GM21825 (cell line): ENCODE results near the gene MMADHC.
"Not testable (repeated sequence)": the region's sequence is repeated elsewhere in the genome, so short reads cannot be mapped to it uniquely, and the experiment has no call there.

ENCODE experiments used
- ATAC-seq: cut with Tn5 transposase; IDR thresholded peaks from one replicate; pipeline ENCODE4 v1.9.1; 2021; ENCODE audit warnings: mild to moderate bottlenecking, moderate library complexity; ENCODE audit not compliant: unreplicated experiment

Gene MMADHC

DNA sequence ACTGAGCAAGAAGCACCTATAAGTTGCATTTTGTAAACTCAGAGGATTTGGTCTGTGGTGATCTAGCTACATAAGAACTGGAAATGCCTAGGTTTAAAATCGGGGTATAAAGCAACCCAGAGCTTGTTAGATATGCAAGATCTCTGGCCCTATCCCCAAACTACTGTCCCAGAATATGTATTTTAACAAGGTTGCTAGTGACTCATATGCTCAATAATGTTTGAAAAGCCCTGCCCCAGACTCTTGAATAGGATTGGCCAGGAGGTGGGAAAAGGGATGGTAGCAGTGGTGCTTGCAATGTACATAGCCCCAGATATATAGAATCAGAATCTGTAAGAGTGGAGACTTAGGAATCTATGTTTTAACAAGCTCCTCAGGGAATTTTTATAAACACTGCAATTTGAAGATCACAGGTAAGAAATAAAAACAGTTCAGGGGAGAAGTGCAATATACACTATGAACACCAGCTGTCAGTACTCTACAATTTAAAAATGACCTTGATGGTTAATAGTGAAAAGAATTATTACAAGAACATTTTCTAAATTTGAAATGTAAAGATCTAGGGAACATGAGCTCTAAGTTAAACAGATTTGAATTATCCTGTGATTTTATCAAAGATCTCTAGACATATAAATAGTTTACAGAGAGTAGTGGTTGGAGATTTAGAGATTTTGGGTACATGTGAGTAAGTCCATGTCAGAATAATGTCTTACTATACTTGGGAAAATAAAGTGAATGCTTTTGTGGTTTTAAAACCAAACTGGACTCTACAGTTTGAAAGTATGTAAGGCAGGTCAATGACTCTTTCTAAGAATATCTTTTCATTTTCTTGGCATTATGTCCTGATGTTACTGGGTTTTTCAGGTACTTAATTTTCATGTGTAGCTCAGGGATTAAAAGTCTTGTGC, 7.7 kb upstream of the MMADHC start:
- ATAC-seq, result no peak

DNA sequence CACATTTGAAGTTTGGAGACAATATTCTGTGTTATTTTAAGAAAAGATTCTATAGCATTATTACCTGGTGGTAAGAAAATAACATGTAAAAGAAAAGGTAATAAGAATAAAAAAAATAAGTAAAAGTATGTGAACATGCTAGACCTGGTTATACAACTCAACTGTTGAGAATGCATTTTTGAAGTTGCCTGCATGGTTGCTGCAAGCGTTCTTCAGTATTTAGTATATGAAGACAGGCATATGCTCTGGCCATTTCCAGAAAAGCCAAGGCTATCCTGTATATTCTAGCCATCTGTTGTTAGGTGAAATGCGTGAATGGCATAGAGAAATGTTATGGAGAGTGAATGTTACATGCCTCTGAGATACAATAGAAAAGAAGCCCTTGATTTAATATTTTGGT, 6.8 kb upstream of the MMADHC start:
- ATAC-seq, result no peak

DNA sequence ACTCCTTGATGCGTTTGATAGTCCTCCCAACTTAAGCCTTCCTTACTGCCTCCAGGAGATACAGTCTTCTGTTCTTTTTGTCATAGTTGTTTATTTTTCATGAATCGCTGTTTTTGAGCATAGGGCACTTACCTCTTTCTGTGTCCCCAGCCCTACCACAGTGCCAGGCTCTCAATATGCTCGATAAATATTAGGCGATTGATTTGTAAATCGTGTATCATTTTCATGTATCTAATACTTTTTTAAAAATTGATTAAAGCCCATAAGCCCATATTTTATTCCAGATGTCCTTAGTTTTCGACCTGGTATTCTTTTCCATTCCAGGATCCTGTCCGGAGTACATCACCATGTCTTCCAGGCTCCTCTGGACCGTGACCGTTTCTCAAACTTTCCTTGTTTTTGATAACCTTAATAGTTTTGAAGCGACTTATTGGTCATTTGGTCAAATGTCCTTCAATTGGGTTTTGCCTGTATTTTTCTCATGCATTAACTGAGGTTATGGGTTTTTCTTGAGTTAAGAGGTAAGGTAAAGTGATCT, 444 bp upstream of the MMADHC start:
- ATAC-seq, result peak; percentile 23

- no peak for ATAC-seq
These were observed 716 bp downstream of the MMADHC start for GRCh38 chr2:149586898-149587219.

DNA sequence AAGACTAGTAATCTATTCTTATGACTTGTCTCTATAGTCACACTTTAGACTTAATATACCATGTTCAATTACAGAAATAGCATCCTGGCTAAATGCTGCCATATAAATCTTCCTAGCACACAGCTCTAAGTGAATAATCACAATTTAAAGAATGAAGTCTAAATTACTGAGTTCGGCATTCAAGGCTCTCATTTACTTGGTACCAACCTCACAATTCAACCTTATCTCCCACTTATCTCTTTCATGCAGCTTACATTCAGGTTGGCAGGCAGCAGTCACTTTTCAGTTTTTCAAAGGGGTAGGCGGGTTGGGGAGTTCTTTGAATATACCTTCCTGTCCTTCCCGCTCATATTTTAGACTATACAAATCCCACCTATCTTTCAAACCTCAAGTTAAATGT, 1.5 kb downstream of the MMADHC start:
- ATAC-seq, result no peak

GRCh38 chr2:149585166-149585885, 2.2 kb downstream of the MMADHC start:
- ATAC-seq, result no peak

DNA sequence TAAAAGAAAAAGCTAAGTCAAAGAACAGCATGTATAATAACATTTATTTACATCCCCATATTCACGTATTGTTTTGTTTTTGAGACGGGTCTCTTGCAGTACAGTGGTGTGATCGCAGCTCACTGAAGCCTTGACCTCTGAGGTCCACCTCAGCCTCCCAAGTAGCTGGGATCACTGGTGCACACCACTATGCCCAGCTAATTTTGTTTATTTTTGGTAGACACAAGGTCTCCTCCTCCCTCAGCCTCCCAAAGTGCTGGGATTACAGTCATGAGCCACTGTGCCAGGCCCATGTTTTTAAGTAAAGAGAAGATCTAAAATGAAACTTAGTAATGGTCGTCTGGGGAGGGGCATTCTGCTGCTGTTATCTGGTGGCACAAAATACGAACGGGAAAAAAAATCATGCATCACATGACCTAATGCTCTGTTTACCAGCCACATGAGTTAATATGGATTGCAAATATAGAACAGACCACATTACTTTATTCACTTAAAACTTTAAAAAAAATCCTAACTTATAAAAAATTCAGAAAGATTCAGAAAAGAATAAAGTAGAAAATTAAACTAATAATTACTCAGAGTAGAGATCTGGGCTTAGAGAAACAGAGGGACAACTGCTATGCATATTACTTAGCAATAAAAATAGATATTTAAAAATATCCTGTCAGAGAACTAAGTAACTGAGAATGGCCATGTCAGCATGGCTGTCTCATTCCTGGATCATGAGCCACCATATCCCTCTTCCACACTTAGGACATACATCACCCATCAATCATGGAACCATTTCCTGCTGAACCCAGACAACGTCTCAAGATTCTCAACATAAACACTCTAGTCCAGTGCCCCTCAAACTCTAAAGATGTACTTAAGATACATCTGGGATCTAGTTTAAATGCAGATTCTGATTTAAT, 7.3 kb downstream of the MMADHC start:
- ATAC-seq, result no peak

DNA sequence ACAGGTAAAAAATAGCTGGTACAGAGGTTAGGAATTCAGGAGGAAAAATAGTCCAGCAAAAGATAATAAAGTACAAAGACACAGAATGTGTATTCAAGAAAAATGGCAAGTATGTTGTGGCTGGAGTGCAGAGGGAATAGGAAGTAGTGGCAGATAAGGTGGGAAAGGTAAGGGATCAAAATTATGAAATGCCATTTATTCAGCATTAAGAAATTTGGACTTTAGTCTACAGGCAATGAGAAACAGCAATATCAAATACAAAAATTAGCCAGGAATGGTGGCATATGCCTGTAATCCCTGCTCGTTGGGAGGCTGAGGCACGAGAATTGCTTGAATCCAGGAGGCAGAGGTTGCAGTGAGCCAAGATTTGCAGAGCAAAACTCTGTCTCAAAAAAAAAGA, 10.3 kb downstream of the MMADHC start:
- ATAC-seq, result no peak

DNA sequence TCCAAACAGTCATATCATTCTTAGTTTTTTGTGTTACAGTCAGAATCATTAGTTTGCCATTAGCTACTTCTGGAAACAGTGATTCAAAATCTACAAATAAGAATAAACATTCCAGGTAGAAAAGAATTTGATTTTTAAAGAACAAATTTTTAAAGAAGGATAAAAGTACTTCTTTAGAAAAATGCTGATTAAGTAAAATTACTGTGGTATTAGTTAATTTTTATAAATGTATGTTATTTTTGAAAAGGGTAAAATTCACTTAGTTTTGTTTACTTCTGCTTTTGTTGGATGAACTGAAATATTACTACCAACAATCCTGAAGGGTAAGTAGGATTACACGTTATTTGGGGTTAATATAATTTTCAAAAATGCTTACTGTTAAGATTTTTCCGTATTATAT, 11.8 kb downstream of the MMADHC start:
- no peak for ATAC-seq

DNA sequence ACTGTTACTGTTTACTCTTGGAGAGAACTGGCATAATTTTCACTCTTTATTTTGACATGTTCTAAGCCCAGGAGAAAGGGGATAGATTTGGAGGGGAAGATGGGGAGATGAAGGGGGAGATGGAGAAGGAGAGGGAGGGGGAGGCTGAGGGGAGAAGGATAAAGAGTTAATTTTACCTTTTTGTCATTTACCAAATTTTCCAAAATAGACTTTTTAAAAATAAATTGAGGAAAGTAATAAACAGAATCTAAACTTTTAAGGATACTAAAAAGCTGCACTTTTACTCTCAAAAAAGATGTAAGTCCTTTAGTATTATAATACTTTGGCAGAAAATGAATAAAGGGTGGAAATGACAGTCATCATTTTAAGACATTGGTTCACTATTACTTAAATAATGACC, 12.3 kb downstream of the MMADHC start:
- ATAC-seq, result no peak

DNA sequence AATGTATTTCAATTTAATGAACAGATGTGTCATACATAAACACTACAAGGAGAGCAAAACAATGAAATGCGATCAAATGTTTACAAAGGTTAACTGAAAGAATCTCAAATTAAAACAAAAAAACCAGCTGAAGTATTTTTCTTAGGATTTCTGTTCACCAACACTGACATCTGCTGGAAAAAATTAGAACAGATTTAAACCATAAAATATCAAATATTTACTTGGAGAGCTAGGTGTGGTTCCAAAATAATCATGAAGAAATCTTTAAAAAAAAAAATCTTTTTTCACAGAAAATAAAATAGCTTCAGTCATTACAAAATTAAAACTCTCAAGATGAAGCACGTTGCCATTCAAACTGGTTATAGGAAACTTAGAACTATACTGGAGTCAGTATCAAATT, 13.8 kb downstream of the MMADHC start:
- no peak for ATAC-seq

- ATAC-seq, result no peak
These were observed 15.2 kb downstream of the MMADHC start for GRCh38 chr2:149572102-149572953.

GRCh38 chr2:149568138-149568537, 19.4 kb downstream of the MMADHC start:
- ATAC-seq, result no peak

DNA sequence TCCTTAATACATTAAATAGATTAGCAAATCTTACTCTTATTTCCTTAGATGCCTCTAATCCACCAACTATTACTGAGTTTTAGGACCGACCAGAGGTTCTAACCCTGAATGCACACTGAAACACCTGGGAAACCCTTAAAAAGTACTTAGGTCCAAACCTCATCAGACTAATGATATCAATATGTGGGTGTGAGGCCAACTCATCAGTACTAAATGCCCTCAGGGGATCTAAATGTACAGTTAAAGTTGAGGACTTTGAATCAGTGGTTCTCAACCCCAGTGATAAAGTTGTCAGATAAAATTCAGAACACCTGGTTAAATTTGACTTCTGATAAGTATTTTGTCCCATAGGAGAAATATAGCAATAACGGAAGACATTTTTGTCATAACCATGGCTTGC, 20.9 kb downstream of the MMADHC start:
- no peak for ATAC-seq

GRCh38 chr2:149565625-149566024, 21.9 kb downstream of the MMADHC start:
- not testable (repeated sequence) for ATAC-seq

- no peak for ATAC-seq
These were observed 22.6 kb downstream of the MMADHC start for GRCh38 chr2:149564983-149565382.

DNA sequence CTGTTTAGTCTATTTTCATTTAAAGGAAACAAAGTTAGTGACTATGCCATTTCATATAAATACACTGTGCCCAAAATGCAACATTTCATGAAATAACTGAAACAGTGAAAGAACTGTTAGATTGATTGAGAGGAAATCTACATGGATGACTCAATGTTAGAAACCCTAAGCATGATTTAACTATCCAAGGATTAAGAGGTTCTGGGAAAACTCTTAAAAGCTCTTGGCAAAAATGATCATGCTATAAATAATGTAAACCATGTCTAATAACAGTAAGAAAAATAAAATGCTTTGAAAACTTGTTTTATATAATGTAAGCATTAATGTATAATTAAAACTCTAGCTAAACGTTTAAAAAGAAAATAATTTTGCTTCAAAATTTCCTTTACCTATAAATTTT, 23.5 kb downstream of the MMADHC start:
- no peak for ATAC-seq

GRCh38 chr2:149562324-149562723, 25.3 kb downstream of the MMADHC start:
- peak; percentile 68 for ATAC-seq

GRCh38 chr2:149561309-149561926, 26.2 kb downstream of the MMADHC start:
- no peak for ATAC-seq
